Mesothelial cell of epicardium (in vitro differentiated cells): ENCODE data around the gene CCBE1. TPM values are rescaled to one million over a fixed set of nuclear protein-coding genes. Genes with fewer than 3 reads are reported as not detected.

Source experiments
- DNase-seq, 2 experiments: peaks; one replicate each; pipeline ENCODE4 v3.0.0; 2021; ENCODE audit warnings: low spot score in 2 of 2; ENCODE audit not compliant: unreplicated experiment in 2 of 2
- H3K27ac Mint-ChIP-seq: 2 replicates; pipeline ENCODE4 v1.8.0; 2021; ENCODE audit warnings: mixed read lengths
- H3K27me3 Mint-ChIP-seq: 2 replicates; pipeline ENCODE4 v1.8.0; 2021; ENCODE audit warnings: low read depth, mixed read lengths
- H3K36me3 Mint-ChIP-seq: 2 replicates; pipeline ENCODE4 v1.8.0; 2021; ENCODE audit warnings: mixed read lengths
- H3K4me1 Mint-ChIP-seq: 2 replicates; pipeline ENCODE4 v1.8.0; 2021; ENCODE audit warnings: mixed read lengths
- H3K4me3 Mint-ChIP-seq: 2 replicates; pipeline ENCODE4 v1.8.0; 2021; ENCODE audit warnings: mild to moderate bottlenecking, moderate library complexity, mixed read lengths
- H3K9me3 Mint-ChIP-seq: 2 replicates; pipeline ENCODE4 v1.8.0; 2021; ENCODE audit warnings: mixed read lengths
- CTCF ChIP-seq: fragments of 200-600 bp; sonication (generic); IDR thresholded peaks from one replicate; pipeline ENCODE4 v1.5.0; 2021; ENCODE audit warnings: antibody characterized with exemption; ENCODE audit not compliant: unreplicated experiment
- total RNA-seq: library from RNA; stranded (reverse); gene quantifications from 3 replicates; pipeline ENCODE4 v1.2.1, GENCODE V29; 2021

Gene CCBE1
- total RNA-seq, 1 donor from 2014 or later: 71.1 TPM

DNA sequence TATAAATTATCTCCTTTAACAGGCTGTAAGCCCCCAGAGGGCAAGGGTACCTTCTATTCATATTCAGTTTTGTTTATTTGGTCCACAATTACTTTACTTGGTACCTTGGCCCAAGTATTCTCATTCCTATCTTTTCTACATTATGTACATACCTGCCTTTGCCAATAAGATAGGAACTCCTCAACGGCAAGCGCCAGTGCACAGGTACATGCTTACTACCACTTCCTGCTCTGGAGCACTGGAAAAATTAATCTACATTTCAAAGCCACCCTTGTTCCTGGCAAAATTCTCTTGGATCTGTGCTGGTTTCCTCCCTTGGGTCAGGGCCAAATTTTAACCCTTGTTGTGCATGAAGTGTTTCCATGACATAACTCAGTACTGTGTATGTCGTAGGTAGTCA lies 303.8 kb downstream of the CCBE1 start:
- Mint-ChIP-seq H3K4me3 (no peak overlapping the region), H3K9me3 (no peaks in the 10 kb centered on the region), H3K4me1 (peaks cover 2% of the 10 kb centered on the region), H3K36me3 (no peaks in the 10 kb centered on the region), H3K27ac (no peak overlapping the region), H3K27me3 (peaks cover 9% of the 10 kb centered on the region)
- TF ChIP-seq CTCF: no peak
- no peak for DNase-seq

DNA sequence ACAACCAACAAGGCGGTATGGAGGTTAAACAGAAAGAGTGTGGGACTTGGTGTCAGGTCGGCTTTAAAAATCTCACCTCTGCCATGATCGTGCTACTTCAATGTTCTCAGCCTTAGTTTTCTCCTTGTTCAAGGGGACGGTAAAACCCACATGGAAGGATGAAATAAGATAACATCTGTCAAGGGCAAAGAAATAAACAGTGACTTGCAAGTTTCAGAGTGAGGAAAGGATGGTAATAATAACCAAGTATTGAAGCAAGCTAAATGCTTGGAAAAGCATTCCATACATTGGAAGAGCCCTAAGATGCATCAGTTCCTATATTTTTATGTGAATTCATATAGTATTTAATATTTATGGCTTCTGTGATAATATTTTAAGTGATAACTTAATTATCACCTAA lies 308.4 kb downstream of the CCBE1 start:
- Mint-ChIP-seq H3K36me3 (no peaks in the 10 kb centered on the region), H3K9me3 (no peaks in the 10 kb centered on the region), H3K4me3 (no peak overlapping the region), H3K27ac (no peak overlapping the region), H3K4me1 (peaks cover 4% of the 10 kb centered on the region), H3K27me3 (peaks cover 24% of the 10 kb centered on the region)
- TF ChIP-seq CTCF: no peak
- no peak for DNase-seq

- Mint-ChIP-seq H3K9me3 (no peaks in the 10 kb centered on the region), H3K4me1 (peaks cover 4% of the 10 kb centered on the region), H3K4me3 (no peak overlapping the region), H3K27me3 (peaks cover 25% of the 10 kb centered on the region), H3K36me3 (no peaks in the 10 kb centered on the region), H3K27ac (no peak overlapping the region)
- DNase-seq: no peak
- no peak for TF ChIP-seq CTCF
These were observed 309.3 kb downstream of the CCBE1 start for GRCh38 chr18:59387687-59388565.

- TF ChIP-seq CTCF: no peak
- H3K4me3 Mint-ChIP-seq: no peak overlapping the region
- no peaks in the 10 kb centered on the region for H3K36me3 Mint-ChIP-seq
- peaks cover 20% of the 10 kb centered on the region for H3K27me3 Mint-ChIP-seq
- no peaks in the 10 kb centered on the region for H3K9me3 Mint-ChIP-seq
- no peak overlapping the region for H3K27ac Mint-ChIP-seq
- no peak for DNase-seq
- peaks cover 4% of the 10 kb centered on the region for H3K4me1 Mint-ChIP-seq
These were observed 310.1 kb downstream of the CCBE1 start for GRCh38 chr18:59386909-59387686.

DNA sequence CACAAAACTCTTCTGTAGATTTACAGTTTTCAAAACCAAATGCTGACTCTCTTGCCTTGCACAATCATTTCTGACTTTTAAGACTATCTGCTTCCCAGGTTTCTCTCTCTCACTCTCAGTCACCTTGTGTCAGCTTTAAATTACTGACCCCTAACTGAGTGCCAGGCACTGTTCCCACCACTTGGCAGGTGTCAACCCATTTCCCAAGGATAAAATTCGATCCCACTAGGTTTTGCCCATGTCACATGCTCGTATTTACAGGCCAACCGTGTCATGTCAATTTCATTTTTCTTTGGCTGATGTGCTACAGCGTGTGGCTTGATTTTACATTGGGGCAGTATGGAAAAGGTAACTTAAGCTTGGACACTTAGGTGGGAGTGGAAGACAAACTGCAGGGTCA lies 312.0 kb downstream of the CCBE1 start:
- Mint-ChIP-seq H3K36me3 (no peaks in the 10 kb centered on the region), H3K9me3 (no peaks in the 10 kb centered on the region), H3K27ac (no peak overlapping the region), H3K27me3 (peaks cover 23% of the 10 kb centered on the region), H3K4me3 (no peak overlapping the region), H3K4me1 (peaks cover 4% of the 10 kb centered on the region)
- no peak for TF ChIP-seq CTCF
- no peak for DNase-seq
